Stimulated activated CD4-positive, alpha-beta T cell treated with anti-CD3 and anti-CD28 coated beads, Interleukin-1b, Interleukin-23, amount 100 ng/mL, for 48 hours (primary cell): Measurements from ENCODE around the gene PM20D2.

Experiments used
- DNase-seq: peaks from one replicate; pipeline ENCODE4 v3.0.0-alpha.2; 2020

PM20D2 gene

GRCh38 chr6:89208551-89208950 is 62.7 kb downstream of the PM20D2 start:
- DNase-seq, result no peak

- DNase-seq, result no peak
These were observed 63.6 kb downstream of the PM20D2 start for GRCh38 chr6:89209457-89209856.

DNA sequence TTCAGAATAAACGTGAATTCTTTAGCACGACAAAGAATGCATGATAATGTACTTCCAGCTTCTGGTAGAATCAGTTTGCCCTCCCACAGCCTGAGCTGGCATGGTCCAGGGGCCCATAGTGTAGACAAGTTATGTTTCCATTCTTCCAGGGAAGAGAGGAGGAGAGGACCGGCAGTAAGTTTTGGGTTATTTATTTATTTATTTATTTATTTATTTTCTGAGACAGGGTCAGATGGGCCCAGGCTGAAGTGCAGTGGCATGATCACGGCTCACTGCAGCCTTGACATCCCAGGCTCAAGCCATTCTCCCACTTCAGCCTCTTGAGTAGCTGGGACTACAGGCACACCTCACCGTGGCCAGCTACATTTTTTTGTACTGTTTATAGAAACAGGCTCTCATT is 66.6 kb downstream of the PM20D2 start:
- DNase-seq, result no peak

GRCh38 chr6:89214197-89214596 is 68.3 kb downstream of the PM20D2 start:
- DNase-seq, result no peak
